ENCODE data around the gene DPM3.

The DPM3 gene

GRCh38 chr1:155093911-155094621 is 46.3 kb downstream of the DPM3 start:
- peak; percentile 62 for DNase-seq (ENCODE audit: low read depth)

DNA sequence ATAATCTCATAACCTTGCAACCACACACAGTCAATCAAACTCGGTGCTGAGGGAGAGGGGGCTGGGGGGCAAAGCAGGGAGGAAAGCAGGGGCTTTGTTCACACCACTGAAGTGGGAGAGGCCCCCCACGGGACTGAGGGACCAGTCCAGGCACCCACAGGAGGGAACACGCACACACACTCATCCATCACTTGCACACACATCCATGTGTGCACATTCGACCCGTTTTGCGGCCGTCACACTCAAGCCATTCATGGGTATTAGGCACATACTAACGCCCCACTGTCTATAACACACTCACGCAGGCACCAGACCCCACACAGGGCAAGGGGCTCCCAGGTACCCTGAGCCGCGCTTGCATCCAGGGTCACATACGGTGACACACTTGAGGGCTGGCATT is 47.7 kb downstream of the DPM3 start:
- DNase-seq (ENCODE audit: low read depth): no peak

DNA sequence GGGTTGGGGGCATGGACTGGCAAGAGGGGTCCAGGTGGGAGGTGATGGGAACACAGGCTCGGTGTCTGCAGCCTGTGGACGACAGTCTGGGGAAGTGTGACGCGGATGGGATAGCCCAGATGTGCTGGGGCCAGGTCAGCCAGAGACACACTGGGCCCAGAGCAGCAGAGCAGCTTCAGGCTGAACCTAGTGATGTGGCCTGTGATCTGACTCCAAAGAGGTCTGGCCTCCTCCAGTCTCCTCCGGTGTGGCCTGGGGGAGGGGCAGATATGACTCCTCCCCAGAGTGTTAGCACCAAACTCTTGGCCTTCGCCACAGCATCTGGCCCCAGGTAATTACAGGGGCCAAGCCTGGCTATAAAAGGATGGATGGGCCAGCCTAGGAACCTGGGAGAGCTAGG is 48.2 kb downstream of the DPM3 start:
- DNase-seq (ENCODE audit: low read depth): no peak

- DNase-seq (ENCODE audit: low read depth): peak; percentile 77
Measured at GRCh38 chr1:155091071-155092051, 49.0 kb downstream of the DPM3 start.
